Spleen (tissue), 11 donors: ENCODE data around the gene MICAL2. TPM values are rescaled to one million over a fixed set of nuclear protein-coding genes. Genes with fewer than 3 reads are reported as not detected.

Source experiments
- DNase-seq: peaks from one replicate; pipeline ENCODE4 v3.0.0-alpha.2; 2020
- H3K27ac ChIP-seq, 8 donors: fragments of 200-600 bp; sonication (generic) in 7 of 8; 1 replicate in 4 of 8; 2 replicates in 4 of 8; pipeline versions ENCODE4 v1.5.0 to v1.8.0; 2016 to 2021; ENCODE audit warnings: inconsistent platforms in 4 of 8, mild to moderate bottlenecking in 4 of 8, moderate library complexity in 1 of 8
- H3K27me3 ChIP-seq, 7 donors: fragments of 200-600 bp; sonication (generic) in 6 of 7; replicated peaks in 1 of 7; 1 replicate in 4 of 7; 2 replicates in 3 of 7; pipeline versions ENCODE4 v1.5.0 to v1.8.0; 2016 to 2021; ENCODE audit warnings: inconsistent platforms in 3 of 7, mild to moderate bottlenecking in 1 of 7
- H3K36me3 ChIP-seq, 6 donors: fragments of 200-600 bp; sonication (generic) in 5 of 6; 1 replicate in 4 of 6; 2 replicates in 2 of 6; pipeline versions ENCODE4 v1.5.0 to v1.8.0; 2016 to 2021; ENCODE audit warnings: inconsistent platforms in 2 of 6
- H3K4me1 ChIP-seq, 6 donors: fragments of 200-600 bp; sonication (generic) in 5 of 6; 1 replicate in 3 of 6; 2 replicates in 3 of 6; pipeline versions ENCODE4 v1.5.0 to v1.8.0; 2016 to 2021; ENCODE audit warnings: inconsistent platforms in 3 of 6
- H3K4me3 ChIP-seq, 8 donors: fragments of 200-600 bp; sonication (generic) in 7 of 8; 1 replicate in 4 of 8; 2 replicates in 4 of 8; pipeline versions ENCODE4 v1.5.0 to v1.8.0; 2016 to 2021; ENCODE audit warnings: inconsistent platforms in 4 of 8, mild to moderate bottlenecking in 4 of 8, moderate library complexity in 2 of 8
- H3K9me3 ChIP-seq, 8 donors: fragments of 200-600 bp; sonication (generic) in 7 of 8; 1 replicate in 4 of 8; 2 replicates in 4 of 8; pipeline versions ENCODE4 v1.5.0 to v1.8.0; 2016 to 2021; ENCODE audit warnings: inconsistent platforms in 4 of 8
- CTCF ChIP-seq, 11 experiments: fragments of 200-600 bp in 7 of 11; fragments of 450-650 bp in 4 of 11; sonication (generic) in 4 of 11; IDR thresholded peaks in 8 of 11; conservative IDR thresholded peaks in 3 of 11; 1 replicate in 7 of 11; 2 replicates in 4 of 11; pipeline versions ENCODE4 v1.4.0 to v1.8.0; 2016 to 2021; ENCODE audit warnings: antibody characterized with exemption in 11 of 11, inconsistent platforms in 4 of 11, mild to moderate bottlenecking in 1 of 11
- POLR2A ChIP-seq, 3 donors: fragments of 450-650 bp; IDR thresholded peaks; one replicate each; pipeline ENCODE4 v1.5.1; 2017; ENCODE audit warnings: antibody characterized with exemption in 3 of 3, mild to moderate bottlenecking in 1 of 3
- POLR2AphosphoS5 ChIP-seq, 3 donors: sonication (generic); formaldehyde crosslinking; IDR thresholded peaks; one replicate each; pipeline ENCODE4 v1.5.1; 2017; ENCODE audit warnings: antibody characterized with exemption in 3 of 3
- WGBS, 5 donors: extraction: QIAGEN DNeasy Blood & Tissue Kit in 3 of 5; methylation state at CpG; one replicate each; pipeline versions ENCODE4 v1.1.5 to v1.1.7; 2013 to 2018; 5-methylcytosine and 5-hydroxymethylcytosine counted together
- intact Hi-C: fragments of 100-400 bp; cut with DNase I; formaldehyde crosslinking; loops from one replicate; pipeline ENCODE4 v1.15.0; 2023; ENCODE audit warnings: low total_unique reads
- polyA plus RNA-seq, 3 donors: library from polyadenylated mRNA; stranded (reverse); fragments of 200-250 nt; gene quantifications; one replicate each; pipeline ENCODE4 v1.2.1, GENCODE V29; 2013
- total RNA-seq, 7 donors: library from RNA; depleted of rRNA in 3 of 7; stranded (reverse); fragments of >200 nt in 3 of 7; fragmentation: NEBNext Ultra II Directional in 4 of 7; extraction: Animal tissue kit (Norgen Biotek cat#: 25700) in 4 of 7; gene quantifications; one replicate each; pipeline versions ENCODE4 v1.1.0 to v1.2.1, GENCODE V29; 2016 to 2021
- donor health status: healthy with polysubstance abuse.
- donor health status: DM: no; HTN: no; CAD: no; lungs with moderate emphysema.
- donor health status: DM: no; HTN: no; CAD: no.
- donor health status: Bipolar disorder and iron deficiency.
- donor health status: healthy.
- donor health status: DM: no; HTN: no; CAD: no.
- donor health status: DM: yes; HTN: yes; CAD: no.

MICAL2 gene
- total and polyA plus RNA-seq, 10 donors = 1.9 to 50.8 (median 32.3) TPM

GRCh38 chr11:12239804-12240371 lies 129.5 kb downstream of the MICAL2 start:
- H3K9me3 ChIP-seq = no peaks in the 10 kb centered on the region
- intact Hi-C loops = no loop called here
- DNase-seq = no peak
- peaks cover 0 to 50% (median 0%) of the 10 kb centered on the region in 6 donors for H3K36me3 ChIP-seq
- no peaks in the 10 kb centered on the region for H3K27me3 ChIP-seq
- WGBS, 5 donors = 27 to 65% (median 34%) methylated on average over 7 of the region's 7 CpGs
- peak overlapping the region in 2 of 8 donors; percentile 17 to 43 for H3K27ac ChIP-seq
- TF ChIP-seq POLR2AphosphoS5 (IDR thresholded peaks at IDR 0.05) = peak in 2 of 3 donors; percentile 52 to 54
- TF ChIP-seq POLR2A (IDR thresholded peaks at IDR 0.05) = no peak
- H3K4me3 ChIP-seq = no peak overlapping the region
- peaks cover 0 to 31% (median 16%) of the 10 kb centered on the region in 6 donors for H3K4me1 ChIP-seq

GRCh38 chr11:12240677-12241076 lies 130.3 kb downstream of the MICAL2 start:
- H3K4me3 ChIP-seq = no peak overlapping the region
- peak overlapping the region in 2 of 8 donors; percentile 17 to 43 for H3K27ac ChIP-seq
- no peaks in the 10 kb centered on the region for H3K9me3 ChIP-seq
- peaks cover 0 to 57% (median 0%) of the 10 kb centered on the region in 6 donors for H3K36me3 ChIP-seq
- H3K4me1 ChIP-seq = peaks cover 0 to 26% (median 13%) of the 10 kb centered on the region in 6 donors
- no peaks in the 10 kb centered on the region for H3K27me3 ChIP-seq
- intact Hi-C loops = no loop called here
- WGBS, 5 donors = 94 to 99% (median 96%) methylated on average over 7 of the region's 7 CpGs
- no peak for DNase-seq
- TF ChIP-seq CTCF (IDR thresholded peaks at IDR 0.05 in 8 of 11, conservative IDR thresholded peaks at IDR 0.05 in 3 of 11) (no peak), POLR2A (IDR thresholded peaks at IDR 0.05) (no peak), POLR2AphosphoS5 (IDR thresholded peaks at IDR 0.05) (no peak)

DNA sequence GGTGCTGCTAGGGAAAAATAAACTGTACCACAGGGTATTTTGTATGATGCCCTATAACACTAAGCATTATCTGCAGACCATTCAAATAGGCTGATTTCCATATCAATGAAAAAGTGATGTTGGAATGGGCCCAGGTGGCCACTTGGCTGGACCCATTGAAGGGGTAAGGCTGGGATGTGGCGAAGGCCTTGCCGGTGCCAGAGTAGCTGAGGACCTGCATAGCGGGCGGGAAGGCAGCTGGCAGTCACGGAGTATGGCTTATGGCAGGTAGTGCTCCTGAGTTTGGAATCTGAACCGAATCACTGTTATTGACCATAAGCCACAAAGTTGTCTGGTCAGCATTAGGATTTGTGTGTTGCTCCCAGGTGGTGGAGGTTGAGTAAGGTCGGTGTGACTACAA lies 131.0 kb downstream of the MICAL2 start:
- Histone ChIP-seq H3K9me3 (no peaks in the 10 kb centered on the region), H3K4me1 (peaks cover 0 to 19% (median 6%) of the 10 kb centered on the region in 6 donors), H3K36me3 (peaks cover 0 to 64% (median 0%) of the 10 kb centered on the region in 6 donors), H3K27me3 (no peaks in the 10 kb centered on the region), H3K27ac (no peak overlapping the region), H3K4me3 (no peak overlapping the region)
- DNase-seq = no peak
- 95 to 98% (median 97%) methylated on average over 7 of the region's 7 CpGs for WGBS, 5 donors
- intact Hi-C loops = no loop called here
- TF ChIP-seq POLR2AphosphoS5 (IDR thresholded peaks at IDR 0.05) (no peak), POLR2A (IDR thresholded peaks at IDR 0.05) (no peak), CTCF (IDR thresholded peaks at IDR 0.05 in 8 of 11, conservative IDR thresholded peaks at IDR 0.05 in 3 of 11) (no peak)

- intact Hi-C loops = no loop called here
- WGBS, 5 donors = 49 to 60% (median 50%) methylated on average over 14 of the region's 14 CpGs
- H3K4me3 ChIP-seq = no peak overlapping the region
- no peak for DNase-seq
- no peak overlapping the region for H3K27ac ChIP-seq
- TF ChIP-seq POLR2AphosphoS5 (IDR thresholded peaks at IDR 0.05) (no peak), POLR2A (IDR thresholded peaks at IDR 0.05) (no peak), CTCF (IDR thresholded peaks at IDR 0.05 in 8 of 11, conservative IDR thresholded peaks at IDR 0.05 in 3 of 11) (no peak)
- peaks cover 0 to 12% (median 2%) of the 10 kb centered on the region in 6 donors for H3K4me1 ChIP-seq
- H3K36me3 ChIP-seq = peaks cover 0 to 67% (median 0%) of the 10 kb centered on the region in 6 donors
- no peaks in the 10 kb centered on the region for H3K27me3 ChIP-seq
- no peaks in the 10 kb centered on the region for H3K9me3 ChIP-seq
Measured at GRCh38 chr11:12241971-12242672, 131.7 kb downstream of the MICAL2 start.
